ENCODE measurements around the gene MRPL49. TPM values are rescaled to one million over a fixed set of nuclear protein-coding genes. Genes with fewer than 3 reads are reported as not detected.

MRPL49 gene
- total and polyA plus RNA-seq, 9 of the 15 experiments (the other 6 are each of a cell fraction or from before 2014, with no cell fraction given) = 74.3 to 132 (median 91.2) TPM

DNA sequence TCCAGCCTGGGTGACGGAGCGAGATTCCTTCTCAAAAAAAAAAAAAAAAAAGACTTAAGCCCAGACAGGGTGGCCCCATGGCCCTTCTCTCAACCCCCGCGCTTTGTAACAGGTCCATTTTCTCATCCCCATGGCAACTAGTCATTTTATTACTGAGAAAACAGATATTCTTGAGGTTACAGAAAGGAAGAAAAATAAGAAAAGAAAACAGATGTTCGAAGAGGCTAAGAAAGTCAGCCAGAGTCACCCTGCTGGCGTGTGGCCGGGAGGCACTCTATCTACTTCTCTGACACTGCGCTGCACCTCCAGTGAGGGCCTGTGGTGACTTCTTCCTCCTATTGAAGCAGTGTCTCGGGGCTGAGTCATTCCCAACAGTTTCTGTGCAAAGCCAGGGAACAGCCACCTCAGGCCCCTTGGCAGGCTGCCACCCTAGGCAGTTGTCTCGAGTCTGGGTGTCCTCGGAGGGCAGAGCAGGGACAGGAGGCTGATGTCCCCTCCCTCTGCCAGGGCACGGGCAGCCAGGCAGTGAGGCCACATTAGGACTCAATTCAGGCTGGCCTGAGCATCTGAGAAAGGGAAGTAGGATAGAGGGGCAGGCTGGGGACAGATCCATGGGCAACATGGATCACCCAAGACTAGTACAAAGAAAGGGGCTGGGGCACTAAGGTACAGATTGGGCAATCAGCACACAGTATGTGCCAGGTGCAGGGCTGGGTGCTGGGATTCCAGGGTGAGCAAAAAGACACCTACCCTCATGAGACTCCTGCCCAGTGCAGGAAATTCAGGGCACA, 28.6 kb downstream of the MRPL49 start (continued):
- TF ChIP-seq, protein P1, sequence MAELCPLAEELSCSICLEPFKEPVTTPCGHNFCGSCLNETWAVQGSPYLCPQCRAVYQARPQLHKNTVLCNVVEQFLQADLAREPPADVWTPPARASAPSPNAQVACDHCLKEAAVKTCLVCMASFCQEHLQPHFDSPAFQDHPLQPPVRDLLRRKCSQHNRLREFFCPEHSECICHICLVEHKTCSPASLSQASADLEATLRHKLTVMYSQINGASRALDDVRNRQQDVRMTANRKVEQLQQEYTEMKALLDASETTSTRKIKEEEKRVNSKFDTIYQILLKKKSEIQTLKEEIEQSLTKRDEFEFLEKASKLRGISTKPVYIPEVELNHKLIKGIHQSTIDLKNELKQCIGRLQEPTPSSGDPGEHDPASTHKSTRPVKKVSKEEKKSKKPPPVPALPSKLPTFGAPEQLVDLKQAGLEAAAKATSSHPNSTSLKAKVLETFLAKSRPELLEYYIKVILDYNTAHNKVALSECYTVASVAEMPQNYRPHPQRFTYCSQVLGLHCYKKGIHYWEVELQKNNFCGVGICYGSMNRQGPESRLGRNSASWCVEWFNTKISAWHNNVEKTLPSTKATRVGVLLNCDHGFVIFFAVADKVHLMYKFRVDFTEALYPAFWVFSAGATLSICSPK (IDR thresholded peaks at IDR 0.05; ENCODE audit: borderline replicate concordance) = no peak
- TF ChIP-seq, protein P2, sequence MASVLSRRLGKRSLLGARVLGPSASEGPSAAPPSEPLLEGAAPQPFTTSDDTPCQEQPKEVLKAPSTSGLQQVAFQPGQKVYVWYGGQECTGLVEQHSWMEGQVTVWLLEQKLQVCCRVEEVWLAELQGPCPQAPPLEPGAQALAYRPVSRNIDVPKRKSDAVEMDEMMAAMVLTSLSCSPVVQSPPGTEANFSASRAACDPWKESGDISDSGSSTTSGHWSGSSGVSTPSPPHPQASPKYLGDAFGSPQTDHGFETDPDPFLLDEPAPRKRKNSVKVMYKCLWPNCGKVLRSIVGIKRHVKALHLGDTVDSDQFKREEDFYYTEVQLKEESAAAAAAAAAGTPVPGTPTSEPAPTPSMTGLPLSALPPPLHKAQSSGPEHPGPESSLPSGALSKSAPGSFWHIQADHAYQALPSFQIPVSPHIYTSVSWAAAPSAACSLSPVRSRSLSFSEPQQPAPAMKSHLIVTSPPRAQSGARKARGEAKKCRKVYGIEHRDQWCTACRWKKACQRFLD (CRISPR knock-in tag; IDR thresholded peaks at IDR 0.05) = peak; percentile 21; the same call in 1 of the 2 replicates
- TF ChIP-seq, protein P3, sequence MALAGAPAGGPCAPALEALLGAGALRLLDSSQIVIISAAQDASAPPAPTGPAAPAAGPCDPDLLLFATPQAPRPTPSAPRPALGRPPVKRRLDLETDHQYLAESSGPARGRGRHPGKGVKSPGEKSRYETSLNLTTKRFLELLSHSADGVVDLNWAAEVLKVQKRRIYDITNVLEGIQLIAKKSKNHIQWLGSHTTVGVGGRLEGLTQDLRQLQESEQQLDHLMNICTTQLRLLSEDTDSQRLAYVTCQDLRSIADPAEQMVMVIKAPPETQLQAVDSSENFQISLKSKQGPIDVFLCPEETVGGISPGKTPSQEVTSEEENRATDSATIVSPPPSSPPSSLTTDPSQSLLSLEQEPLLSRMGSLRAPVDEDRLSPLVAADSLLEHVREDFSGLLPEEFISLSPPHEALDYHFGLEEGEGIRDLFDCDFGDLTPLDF (CRISPR knock-in tag; IDR thresholded peaks at IDR 0.05) = no peak
- TF ChIP-seq KLF13 (tag; IDR thresholded peaks at IDR 0.05; ENCODE audit: borderline replicate concordance, low read depth) = no peak
- TF ChIP-seq IFI16 (CRISPR knock-in tag; IDR thresholded peaks at IDR 0.05) = no peak
- peak; percentile 86 for TF ChIP-seq JUN (IDR thresholded peaks at IDR 0.05; ENCODE audit: borderline replicate concordance, low read depth, low read length)
- TF ChIP-seq JUN (CRISPR knock-in tag; IDR thresholded peaks at IDR 0.05; ENCODE audit: borderline replicate concordance) = no peak
- TF ChIP-seq NFIC (IDR thresholded peaks at IDR 0.05) = peak; percentile 97
- TF ChIP-seq, protein P4, sequence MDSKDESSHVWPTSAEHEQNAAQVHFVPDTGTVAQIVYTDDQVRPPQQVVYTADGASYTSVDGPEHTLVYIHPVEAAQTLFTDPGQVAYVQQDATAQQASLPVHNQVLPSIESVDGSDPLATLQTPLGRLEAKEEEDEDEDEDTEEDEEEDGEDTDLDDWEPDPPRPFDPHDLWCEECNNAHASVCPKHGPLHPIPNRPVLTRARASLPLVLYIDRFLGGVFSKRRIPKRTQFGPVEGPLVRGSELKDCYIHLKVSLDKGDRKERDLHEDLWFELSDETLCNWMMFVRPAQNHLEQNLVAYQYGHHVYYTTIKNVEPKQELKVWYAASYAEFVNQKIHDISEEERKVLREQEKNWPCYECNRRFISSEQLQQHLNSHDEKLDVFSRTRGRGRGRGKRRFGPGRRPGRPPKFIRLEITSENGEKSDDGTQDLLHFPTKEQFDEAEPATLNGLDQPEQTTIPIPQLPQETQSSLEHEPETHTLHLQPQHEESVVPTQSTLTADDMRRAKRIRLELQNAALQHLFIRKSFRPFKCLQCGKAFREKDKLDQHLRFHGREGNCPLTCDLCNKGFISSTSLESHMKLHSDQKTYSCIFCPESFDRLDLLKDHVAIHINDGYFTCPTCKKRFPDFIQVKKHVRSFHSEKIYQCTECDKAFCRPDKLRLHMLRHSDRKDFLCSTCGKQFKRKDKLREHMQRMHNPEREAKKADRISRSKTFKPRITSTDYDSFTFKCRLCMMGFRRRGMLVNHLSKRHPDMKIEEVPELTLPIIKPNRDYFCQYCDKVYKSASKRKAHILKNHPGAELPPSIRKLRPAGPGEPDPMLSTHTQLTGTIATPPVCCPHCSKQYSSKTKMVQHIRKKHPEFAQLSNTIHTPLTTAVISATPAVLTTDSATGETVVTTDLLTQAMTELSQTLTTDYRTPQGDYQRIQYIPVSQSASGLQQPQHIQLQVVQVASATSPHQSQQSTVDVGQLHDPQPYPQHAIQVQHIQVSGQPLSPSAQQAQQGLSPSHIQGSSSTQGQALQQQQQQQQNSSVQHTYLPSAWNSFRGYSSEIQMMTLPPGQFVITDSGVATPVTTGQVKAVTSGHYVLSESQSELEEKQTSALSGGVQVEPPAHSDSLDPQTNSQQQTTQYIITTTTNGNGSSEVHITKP (IDR thresholded peaks at IDR 0.05; ENCODE audit: partially characterized antibody) = peak; percentile 57
- TF ChIP-seq SMAD3 (CRISPR knock-in tag; conservative IDR thresholded peaks at IDR 0.05) = no peak
- TF ChIP-seq MIER1 (IDR thresholded peaks at IDR 0.05; ENCODE audit: low read depth) = no peak
- TF ChIP-seq, protein P5, sequence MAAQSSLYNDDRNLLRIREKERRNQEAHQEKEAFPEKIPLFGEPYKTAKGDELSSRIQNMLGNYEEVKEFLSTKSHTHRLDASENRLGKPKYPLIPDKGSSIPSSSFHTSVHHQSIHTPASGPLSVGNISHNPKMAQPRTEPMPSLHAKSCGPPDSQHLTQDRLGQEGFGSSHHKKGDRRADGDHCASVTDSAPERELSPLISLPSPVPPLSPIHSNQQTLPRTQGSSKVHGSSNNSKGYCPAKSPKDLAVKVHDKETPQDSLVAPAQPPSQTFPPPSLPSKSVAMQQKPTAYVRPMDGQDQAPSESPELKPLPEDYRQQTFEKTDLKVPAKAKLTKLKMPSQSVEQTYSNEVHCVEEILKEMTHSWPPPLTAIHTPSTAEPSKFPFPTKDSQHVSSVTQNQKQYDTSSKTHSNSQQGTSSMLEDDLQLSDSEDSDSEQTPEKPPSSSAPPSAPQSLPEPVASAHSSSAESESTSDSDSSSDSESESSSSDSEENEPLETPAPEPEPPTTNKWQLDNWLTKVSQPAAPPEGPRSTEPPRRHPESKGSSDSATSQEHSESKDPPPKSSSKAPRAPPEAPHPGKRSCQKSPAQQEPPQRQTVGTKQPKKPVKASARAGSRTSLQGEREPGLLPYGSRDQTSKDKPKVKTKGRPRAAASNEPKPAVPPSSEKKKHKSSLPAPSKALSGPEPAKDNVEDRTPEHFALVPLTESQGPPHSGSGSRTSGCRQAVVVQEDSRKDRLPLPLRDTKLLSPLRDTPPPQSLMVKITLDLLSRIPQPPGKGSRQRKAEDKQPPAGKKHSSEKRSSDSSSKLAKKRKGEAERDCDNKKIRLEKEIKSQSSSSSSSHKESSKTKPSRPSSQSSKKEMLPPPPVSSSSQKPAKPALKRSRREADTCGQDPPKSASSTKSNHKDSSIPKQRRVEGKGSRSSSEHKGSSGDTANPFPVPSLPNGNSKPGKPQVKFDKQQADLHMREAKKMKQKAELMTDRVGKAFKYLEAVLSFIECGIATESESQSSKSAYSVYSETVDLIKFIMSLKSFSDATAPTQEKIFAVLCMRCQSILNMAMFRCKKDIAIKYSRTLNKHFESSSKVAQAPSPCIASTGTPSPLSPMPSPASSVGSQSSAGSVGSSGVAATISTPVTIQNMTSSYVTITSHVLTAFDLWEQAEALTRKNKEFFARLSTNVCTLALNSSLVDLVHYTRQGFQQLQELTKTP (IDR thresholded peaks at IDR 0.05; ENCODE audit: low read depth in 1 of 2, partially characterized antibody in 2 of 2) = peak in 1 of 2 experiments; percentile 77
- peak; percentile 58; the same call in 1 of the 2 replicates for TF ChIP-seq ATF7 (IDR thresholded peaks at IDR 0.05)
- TF ChIP-seq MAFG (tag; conservative IDR thresholded peaks at IDR 0.05) = peak; percentile 66; the same call in 1 of the 2 replicates
